NCI-H128 (cell line): Measurements from ENCODE around the gene GPR26.

Experiments
- DNase-seq: peaks from one replicate; lab custom pipeline; 2025; ENCODE audit not compliant: unreplicated experiment; lab: John Stamatoyannopoulos, UW

GPR26 gene

GRCh38 chr10:123666318-123667236 lies at the start of gene GPR26:
Gene GPR26 (plus strand): TSS chr10:123666355. CDS start chr10:123666408, 53 bp downstream.
- DNase-seq = no peak

- DNase-seq = no peak
These were observed 47.9 kb upstream of the GPR26 start for GRCh38 chr10:123618224-123618623.

- no peak for DNase-seq
These were observed 46.9 kb upstream of the GPR26 start for GRCh38 chr10:123619067-123619855.

GRCh38 chr10:123620621-123621020 lies 45.5 kb upstream of the GPR26 start:
- no peak for DNase-seq

GRCh38 chr10:123621492-123621891 lies 44.7 kb upstream of the GPR26 start:
- no peak for DNase-seq

- no peak for DNase-seq
These were observed 44.2 kb upstream of the GPR26 start for GRCh38 chr10:123621916-123622315.

GRCh38 chr10:123622381-123622780 lies 43.8 kb upstream of the GPR26 start:
- no peak for DNase-seq

- DNase-seq = no peak
These were observed 42.1 kb upstream of the GPR26 start for GRCh38 chr10:123624086-123624485.

- no peak for DNase-seq
These were observed 33.0 kb upstream of the GPR26 start for GRCh38 chr10:123633106-123633505.

- no peak for DNase-seq
These were observed 32.5 kb upstream of the GPR26 start for GRCh38 chr10:123633636-123634035.

- DNase-seq = no peak
These were observed 31.9 kb upstream of the GPR26 start for GRCh38 chr10:123634221-123634620.

GRCh38 chr10:123635131-123635530 lies 31.0 kb upstream of the GPR26 start:
- DNase-seq = no peak

GRCh38 chr10:123635745-123636144 lies 30.4 kb upstream of the GPR26 start:
- no peak for DNase-seq

- DNase-seq = no peak
These were observed 29.4 kb upstream of the GPR26 start for GRCh38 chr10:123636598-123637325.

- DNase-seq = no peak
These were observed 28.8 kb upstream of the GPR26 start for GRCh38 chr10:123637326-123637880.

GRCh38 chr10:123639131-123639530 lies 27.0 kb upstream of the GPR26 start:
- no peak for DNase-seq

GRCh38 chr10:123640016-123640535 lies 26.1 kb upstream of the GPR26 start:
- no peak for DNase-seq

GRCh38 chr10:123642293-123642692 lies 23.9 kb upstream of the GPR26 start:
- DNase-seq = no peak

GRCh38 chr10:123642697-123643096 lies 23.5 kb upstream of the GPR26 start:
- no peak for DNase-seq

- no peak for DNase-seq
These were observed 22.8 kb upstream of the GPR26 start for GRCh38 chr10:123643315-123643714.

- DNase-seq = no peak
These were observed 21.1 kb upstream of the GPR26 start for GRCh38 chr10:123645016-123645415.
